GM20000 (cell line): Measurements from ENCODE around the gene PNP.
A peak's percentile ranks its signal among the peaks of the same experiment; 100 is the strongest.

Experiments
- DNase-seq: peaks from one replicate; pipeline ENCODE4 v3.0.0; 2012; ENCODE audit warnings: low spot score
- CTCF ChIP-seq: IDR thresholded peaks from 2 replicates; pipeline ENCODE4 v1.5.1; 2012; ENCODE audit warnings: mild to moderate bottlenecking, control low read depth; ENCODE audit errors: extremely low read depth, missing control alignments

Gene PNP

GRCh38 chr14:20428802-20429201 is 40.4 kb upstream of the PNP start:
- DNase-seq, result no peak
- no peak for TF ChIP-seq CTCF

DNA sequence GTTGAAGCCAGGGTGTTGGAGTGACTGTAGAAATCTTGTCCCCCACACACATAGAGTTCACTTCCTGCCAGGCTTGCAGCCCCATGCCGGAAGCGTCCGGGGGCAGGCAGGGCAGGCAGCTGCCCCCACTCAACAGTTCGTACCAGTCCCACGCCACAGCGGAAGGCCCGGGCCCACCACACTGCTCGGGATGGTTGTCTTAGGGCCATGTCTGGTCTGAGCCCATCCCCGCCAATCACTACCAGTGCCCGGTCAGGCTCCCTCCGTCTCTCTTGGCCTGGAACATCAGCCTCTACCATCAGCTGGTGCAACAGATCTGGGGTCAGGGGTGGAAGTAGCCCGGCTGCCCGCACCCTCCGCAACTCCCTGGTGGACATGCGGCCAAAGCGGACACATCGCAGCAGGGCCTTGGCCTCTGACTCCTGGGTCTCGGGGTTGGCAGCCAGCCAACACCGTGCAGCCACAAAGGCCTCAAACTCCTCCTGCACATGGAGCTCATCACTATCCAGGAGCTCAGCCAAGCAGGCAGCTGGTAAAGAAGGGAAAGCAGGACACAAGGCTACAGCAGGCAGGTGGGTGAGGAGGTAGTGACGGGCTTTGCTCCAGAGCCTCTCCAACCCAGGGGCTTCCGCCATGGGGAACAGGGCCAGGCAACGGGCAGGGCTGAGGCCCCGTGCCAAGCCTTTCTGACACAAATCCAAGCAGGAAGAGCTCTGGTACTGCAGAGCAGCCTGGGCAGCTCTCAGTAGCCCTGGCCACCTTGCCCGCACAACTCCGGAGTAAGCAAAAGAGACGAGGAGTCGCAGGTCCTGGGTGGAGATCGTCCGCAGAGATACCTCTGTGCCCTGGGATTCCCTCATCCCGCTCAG is 39.2 kb upstream of the PNP start:
- no peak for DNase-seq
- TF ChIP-seq CTCF, result no peak

DNA sequence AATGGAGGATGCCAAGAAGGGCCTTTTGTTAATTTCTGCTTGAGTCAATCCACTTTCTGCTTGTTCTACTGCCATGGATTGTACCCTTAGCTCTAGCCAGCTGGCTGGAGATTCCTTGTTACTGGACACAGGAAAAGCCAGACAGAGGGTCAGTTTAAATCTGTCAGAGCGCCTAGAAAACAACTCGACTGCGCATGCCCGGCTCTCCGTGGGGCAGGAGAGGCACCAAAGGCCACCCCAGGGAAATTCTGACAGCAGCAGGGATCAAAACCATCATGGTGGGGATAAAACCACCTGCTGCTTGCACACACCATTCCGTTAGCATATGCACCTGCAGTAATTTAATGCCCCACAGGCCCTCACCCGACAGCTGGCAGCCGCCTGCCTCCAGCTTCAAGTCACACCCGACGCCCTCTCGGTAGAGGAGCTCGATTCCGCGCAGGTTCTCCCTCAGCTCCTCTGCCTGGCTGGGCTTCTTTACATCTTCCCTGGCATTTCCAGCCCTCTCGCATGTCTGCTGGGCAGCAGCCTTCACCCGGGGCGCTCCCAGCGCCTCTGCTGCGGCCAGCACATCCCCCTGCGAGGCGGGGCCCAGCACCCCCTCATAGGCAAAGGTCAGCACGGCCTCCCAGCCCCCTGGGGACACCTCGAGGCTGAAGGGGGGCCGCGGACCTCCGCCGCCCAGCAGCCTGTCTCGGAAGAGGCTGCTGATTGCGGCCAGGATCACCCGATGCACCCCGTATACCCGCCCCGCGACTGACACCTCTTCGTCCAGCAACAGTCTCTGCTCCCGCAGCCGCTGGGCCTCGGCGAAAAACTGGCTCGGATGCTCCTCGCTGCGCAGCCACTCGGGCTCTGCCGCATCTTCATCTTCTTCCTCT is 34.3 kb upstream of the PNP start:
- no peak for DNase-seq
- no peak for TF ChIP-seq CTCF

DNA sequence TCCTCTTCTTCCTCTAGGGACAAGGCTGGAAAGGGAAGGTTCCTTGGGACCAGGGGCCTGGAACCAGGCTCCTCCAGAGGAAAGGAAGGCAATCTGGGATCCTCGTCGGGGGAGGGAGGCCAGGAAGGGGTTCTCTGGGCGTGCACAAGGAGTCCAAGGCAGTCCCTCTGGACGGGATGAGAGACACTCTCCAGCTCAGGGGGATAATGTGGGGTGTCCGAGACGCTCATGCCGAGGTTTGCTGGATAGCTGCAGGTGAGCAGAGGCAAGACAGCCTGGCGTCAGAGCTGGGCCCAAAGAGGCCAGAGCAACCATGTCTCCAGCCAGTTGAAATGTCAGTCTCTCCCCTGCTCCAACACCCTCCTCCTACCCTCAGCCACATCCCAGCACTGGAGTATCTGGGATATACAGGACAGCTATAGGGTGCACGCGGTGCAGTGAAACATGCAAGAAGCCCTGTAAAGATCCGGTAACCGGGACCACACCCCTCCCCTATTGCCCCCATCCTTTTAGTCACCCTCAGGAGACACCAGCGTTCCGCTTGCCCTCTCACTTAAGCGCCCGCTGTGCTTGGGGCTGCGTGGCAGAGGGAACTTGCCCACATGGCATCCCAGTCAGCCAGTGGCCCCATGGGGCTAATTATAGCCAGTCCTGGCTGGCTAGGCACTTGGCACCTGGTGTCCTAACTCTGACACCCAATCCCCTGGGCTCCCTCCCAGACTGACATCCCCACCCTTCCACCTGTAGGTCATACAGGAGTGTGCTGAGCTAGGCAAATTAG is 33.4 kb upstream of the PNP start, which contains the start of gene KLHL33:
KLHL33 (minus strand) TSS at position 585 of the 781 bp plus-strand sequence; CDS start at position 230, 355 bp downstream.
- no peak for DNase-seq
- no peak for TF ChIP-seq CTCF

DNA sequence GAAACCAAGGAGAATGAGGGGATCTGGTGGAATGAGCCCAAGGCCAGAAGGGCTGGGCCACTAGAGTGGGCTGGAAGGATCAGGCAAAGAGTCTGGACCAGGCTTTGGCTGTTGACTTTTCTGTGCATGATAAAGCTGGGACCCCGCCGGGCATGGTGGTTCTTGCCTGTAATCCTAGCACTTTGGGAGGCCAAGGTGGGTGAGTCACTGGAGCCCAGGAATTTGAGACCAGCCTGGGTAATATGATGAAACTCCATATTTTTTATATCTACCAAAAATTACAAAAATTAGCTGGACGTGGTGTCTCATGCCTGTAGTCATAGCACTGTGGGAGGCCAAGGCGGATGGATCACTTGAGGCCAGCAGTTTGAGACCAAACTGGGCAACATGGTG is 32.8 kb upstream of the PNP start:
- no peak for DNase-seq
- TF ChIP-seq CTCF, result no peak

DNA sequence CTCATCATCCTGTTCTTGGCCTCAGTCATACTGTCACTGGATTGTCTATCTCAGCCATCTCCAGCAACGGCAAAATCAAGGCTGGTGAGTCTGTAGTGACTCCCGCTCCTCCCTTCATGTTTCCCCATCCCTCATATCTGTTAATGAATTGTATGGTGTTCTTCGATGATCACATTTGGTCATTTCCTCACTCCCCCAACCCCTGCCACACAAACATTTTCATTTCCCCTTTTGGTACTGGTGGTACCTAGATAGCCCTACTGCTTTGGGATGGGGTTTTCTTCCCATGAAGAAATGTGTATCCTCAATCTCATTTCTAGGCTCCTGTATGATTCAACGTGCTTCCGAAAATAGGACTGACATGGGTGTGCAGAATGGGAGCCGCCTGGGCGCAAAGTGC is 30.5 kb upstream of the PNP start:
- no peak for TF ChIP-seq CTCF
- DNase-seq, result peak; percentile 49
